GM23248 (cell line): ENCODE data around the gene FZD7. TPM values are rescaled to one million over a fixed set of nuclear protein-coding genes. Genes with fewer than 3 reads are reported as not detected.

Experiments used
- DNase-seq: peaks from one replicate; pipeline ENCODE4 v3.0.0-alpha.2; 2015
- H2AFZ ChIP-seq: fragments of 200-600 bp; sonication (generic); 2 replicates; pipeline ENCODE4 v1.6.1; 2016; ENCODE audit warnings: antibody characterized with exemption
- H3F3A ChIP-seq: fragments of 200-600 bp; sonication (generic); 2 replicates; pipeline ENCODE4 v1.6.1; 2016; ENCODE audit warnings: mild to moderate bottlenecking, antibody characterized with exemption, mixed run types; ENCODE audit not compliant: insufficient read depth
- H3K27ac ChIP-seq: fragments of 200-600 bp; sonication (generic); 2 replicates; pipeline ENCODE4 v1.5.1; 2016; ENCODE audit warnings: mild to moderate bottlenecking
- H3K27me3 ChIP-seq: fragments of 200-600 bp; sonication (generic); replicated peaks from 2 replicates; pipeline ENCODE4 v1.6.1; 2016; ENCODE audit warnings: mild to moderate bottlenecking; ENCODE audit not compliant: insufficient read depth
- H3K36me3 ChIP-seq: fragments of 200-600 bp; sonication (generic); 2 replicates; pipeline ENCODE4 v1.6.1; 2016; ENCODE audit warnings: low read depth, mild to moderate bottlenecking
- H3K4me1 ChIP-seq: fragments of 200-600 bp; sonication (generic); 2 replicates; pipeline ENCODE4 v1.6.1; 2016; ENCODE audit warnings: mild to moderate bottlenecking; ENCODE audit not compliant: insufficient read depth
- H3K4me2 ChIP-seq: fragments of 200-600 bp; sonication (generic); one replicate; pipeline ENCODE4 v1.6.1; 2016; ENCODE audit warnings: mild to moderate bottlenecking; ENCODE audit not compliant: unreplicated experiment
- H3K4me3 ChIP-seq: fragments of 200-600 bp; sonication (generic); 2 replicates; pipeline ENCODE4 v1.5.1; 2016; ENCODE audit warnings: mild to moderate bottlenecking
- H3K79me2 ChIP-seq: fragments of 200-600 bp; sonication (generic); 2 replicates; pipeline ENCODE4 v1.6.1; 2016; ENCODE audit warnings: mild to moderate bottlenecking; ENCODE audit not compliant: insufficient read depth
- H3K9ac ChIP-seq: fragments of 200-600 bp; sonication (generic); 2 replicates; pipeline ENCODE4 v1.6.1; 2016; ENCODE audit warnings: mild to moderate bottlenecking
- H3K9me2 ChIP-seq: fragments of 200-600 bp; sonication (generic); 2 replicates; pipeline ENCODE4 v1.6.1; 2016; ENCODE audit warnings: mixed run types, mild to moderate bottlenecking, moderate library complexity; ENCODE audit not compliant: insufficient read depth
- H3K9me3 ChIP-seq: fragments of 200-600 bp; sonication (generic); one replicate; pipeline ENCODE4 v1.6.1; 2017; ENCODE audit warnings: low read depth
- H4K20me1 ChIP-seq: fragments of 200-600 bp; sonication (generic); 2 replicates; pipeline ENCODE4 v1.6.0; 2016; ENCODE audit not compliant: insufficient read depth
- EZH2 ChIP-seq: fragments of 200-600 bp; sonication (generic); IDR thresholded peaks from 2 replicates; pipeline ENCODE4 v1.6.1; 2018; ENCODE audit warnings: antibody characterized with exemption, mild to moderate bottlenecking; ENCODE audit not compliant: insufficient read depth, poor library complexity, severe bottlenecking
- EZH2phosphoT487 ChIP-seq: fragments of 200-600 bp; sonication (generic); IDR thresholded peaks from 2 replicates; pipeline ENCODE4 v1.6.1; 2018; ENCODE audit warnings: antibody characterized with exemption, moderate library complexity, mild to moderate bottlenecking, low read depth; ENCODE audit not compliant: insufficient read depth
- WGBS, 2 experiments: methylation state at CpG; one replicate each; pipeline ENCODE4 v1.1.6; 2015 to 2017; ENCODE audit warnings: low lambda C conversion rate in 2 of 2, low coverage in 1 of 2; ENCODE audit errors: missing lambda C conversion rate in 2 of 2; 5-methylcytosine and 5-hydroxymethylcytosine counted together
- in situ Hi-C: fragments of 300-500 bp; cut with MboI; formaldehyde crosslinking; loops from 2 replicates; pipeline ENCODE4 v1.15.0; 2020
- polyA plus RNA-seq: library from polyadenylated mRNA; unstranded; fragments of >200 nt; fragmentation: Nextera tagmentation; extraction: Ambion mirVana; gene quantifications from 2 replicates; pipeline ENCODE4 v1.2.1, GENCODE V29; 2016
- total RNA-seq: library from RNA; depleted of rRNA; stranded (reverse); fragments of >200 nt; shearing (Covaris generic); gene quantifications from 2 replicates; pipeline ENCODE4 v1.2.3, GENCODE V29; 2014

Gene FZD7
- total and polyA plus RNA-seq, 2 experiments from 2014 or later = 19.4 to 56.4 TPM

DNA sequence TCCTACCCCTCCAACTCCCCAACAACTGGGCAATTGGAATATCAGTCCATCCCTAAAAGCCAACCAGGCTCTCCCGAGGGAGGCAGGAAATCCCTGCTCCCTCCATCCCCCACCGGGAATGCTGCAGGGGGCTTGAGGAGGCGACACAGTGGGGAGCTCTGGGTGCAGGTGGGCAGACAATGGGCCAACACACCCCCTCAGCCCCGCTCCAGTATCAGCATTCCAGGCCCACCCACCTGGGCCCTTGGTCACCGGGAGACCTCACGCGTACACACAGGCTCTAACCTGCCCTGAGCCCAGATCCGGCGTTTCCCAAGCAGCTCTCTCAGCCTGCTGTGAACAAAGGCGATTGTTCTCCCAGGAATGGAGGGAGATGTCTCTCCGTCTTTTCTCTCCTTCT, 37.6 kb upstream of the FZD7 start:
- H3K27ac ChIP-seq = no peak overlapping the region
- 60 to 64% methylated on average over 9 to 11 of the region's 11 CpGs for WGBS, 2 experiments
- H2AFZ ChIP-seq = no peak overlapping the region
- H3K9ac ChIP-seq = no peak overlapping the region
- no peak overlapping the region for H3K4me3 ChIP-seq
- no peaks in the 10 kb centered on the region for H4K20me1 ChIP-seq
- no peaks in the 10 kb centered on the region for H3F3A ChIP-seq
- H3K9me2 ChIP-seq = no peaks in the 10 kb centered on the region
- H3K9me3 ChIP-seq = no peaks in the 10 kb centered on the region
- no peaks in the 10 kb centered on the region for H3K36me3 ChIP-seq
- no peaks in the 10 kb centered on the region for H3K79me2 ChIP-seq
- H3K4me2 ChIP-seq = no peak overlapping the region
- TF ChIP-seq EZH2 (no peak), EZH2phosphoT487 (no peak)
- no peak for DNase-seq
- no peaks in the 10 kb centered on the region for H3K4me1 ChIP-seq
- in situ Hi-C loops = no loop called here
- no peaks in the 10 kb centered on the region for H3K27me3 ChIP-seq

GRCh38 chr2:201996679-201997314, 36.9 kb upstream of the FZD7 start:
- Histone ChIP-seq H3K9me2 (no peaks in the 10 kb centered on the region), H2AFZ (no peak overlapping the region), H3K27ac (no peak overlapping the region), H3F3A (no peaks in the 10 kb centered on the region), H3K4me2 (no peak overlapping the region), H3K36me3 (no peaks in the 10 kb centered on the region), H3K9ac (no peak overlapping the region), H3K27me3 (no peaks in the 10 kb centered on the region), H3K4me3 (no peak overlapping the region), H3K9me3 (no peaks in the 10 kb centered on the region), H4K20me1 (no peaks in the 10 kb centered on the region), H3K79me2 (no peaks in the 10 kb centered on the region), H3K4me1 (no peaks in the 10 kb centered on the region)
- no peak for DNase-seq
- WGBS, 2 experiments = 74 to 83% methylated on average over 8 of the region's 8 CpGs
- no peak for TF ChIP-seq EZH2
- no peak for TF ChIP-seq EZH2phosphoT487
- in situ Hi-C loops = no loop called here

DNA sequence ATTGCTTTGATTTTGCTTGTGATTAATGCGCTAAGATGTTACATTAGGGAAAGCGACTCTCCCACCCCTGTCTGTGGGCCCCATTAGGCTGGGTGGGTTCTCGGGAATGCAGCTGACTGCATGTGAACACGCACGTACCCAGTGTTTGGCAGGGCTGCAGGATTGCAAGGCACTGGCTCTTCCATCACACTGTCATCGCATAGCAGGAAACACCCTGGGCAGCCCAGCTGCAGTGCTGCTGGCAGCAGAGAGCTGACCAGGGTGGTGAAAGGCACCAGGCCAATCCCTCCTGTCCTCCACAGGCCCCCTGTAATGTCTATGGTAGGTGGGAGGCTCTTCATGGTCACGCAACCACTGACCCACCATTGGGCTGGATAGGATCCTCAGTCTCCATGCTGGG, 34.4 kb upstream of the FZD7 start:
- H4K20me1 ChIP-seq = no peaks in the 10 kb centered on the region
- no peaks in the 10 kb centered on the region for H3K9me2 ChIP-seq
- no peak overlapping the region for H3K4me3 ChIP-seq
- H3K27ac ChIP-seq = no peak overlapping the region
- in situ Hi-C loops = no loop called here
- no peaks in the 10 kb centered on the region for H3K27me3 ChIP-seq
- no peaks in the 10 kb centered on the region for H3K4me1 ChIP-seq
- WGBS, 2 experiments = 80 to 81% methylated on average over 7 of the region's 7 CpGs
- no peak for DNase-seq
- no peak overlapping the region for H3K4me2 ChIP-seq
- H3K9ac ChIP-seq = no peak overlapping the region
- H3K79me2 ChIP-seq = no peaks in the 10 kb centered on the region
- H3F3A ChIP-seq = no peaks in the 10 kb centered on the region
- no peaks in the 10 kb centered on the region for H3K36me3 ChIP-seq
- TF ChIP-seq EZH2phosphoT487 (no peak), EZH2 (no peak)
- no peak overlapping the region for H2AFZ ChIP-seq
- no peaks in the 10 kb centered on the region for H3K9me3 ChIP-seq

DNA sequence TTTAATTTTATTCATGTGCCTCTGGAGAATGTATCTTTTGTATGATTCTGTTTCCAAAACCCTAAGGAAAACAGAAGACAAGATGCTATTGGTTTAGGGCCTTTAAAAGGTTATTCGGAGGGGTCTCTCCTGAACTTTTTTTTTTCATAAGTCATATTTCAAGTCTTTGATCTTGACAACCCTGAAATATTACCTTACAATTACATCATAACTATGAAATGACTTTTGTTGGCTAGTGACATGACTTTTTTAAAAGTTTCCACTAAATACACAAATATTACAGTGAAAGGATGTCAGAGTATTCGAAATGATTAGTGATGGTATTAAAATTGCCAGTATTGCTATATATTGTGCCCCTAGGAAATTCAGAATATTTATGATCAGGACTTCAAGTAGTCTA, 31.8 kb upstream of the FZD7 start:
- in situ Hi-C loops = no loop called here
- Histone ChIP-seq H3K27ac (no peak overlapping the region), H3K9me3 (no peaks in the 10 kb centered on the region), H4K20me1 (no peaks in the 10 kb centered on the region), H3K4me3 (no peak overlapping the region), H3F3A (no peaks in the 10 kb centered on the region), H3K4me2 (no peak overlapping the region), H3K36me3 (no peaks in the 10 kb centered on the region), H3K79me2 (no peaks in the 10 kb centered on the region), H3K27me3 (no peaks in the 10 kb centered on the region; the same call in 1 of the 2 replicates), H2AFZ (no peak overlapping the region), H3K9me2 (no peaks in the 10 kb centered on the region), H3K9ac (no peak overlapping the region), H3K4me1 (no peaks in the 10 kb centered on the region)
- 82 to 93% methylated on average over 2 of the region's 2 CpGs for WGBS, 2 experiments
- TF ChIP-seq EZH2 = no peak
- no peak for TF ChIP-seq EZH2phosphoT487
- no peak for DNase-seq
